ENCODE measurements around the gene SIDT2.

Gene SIDT2

DNA sequence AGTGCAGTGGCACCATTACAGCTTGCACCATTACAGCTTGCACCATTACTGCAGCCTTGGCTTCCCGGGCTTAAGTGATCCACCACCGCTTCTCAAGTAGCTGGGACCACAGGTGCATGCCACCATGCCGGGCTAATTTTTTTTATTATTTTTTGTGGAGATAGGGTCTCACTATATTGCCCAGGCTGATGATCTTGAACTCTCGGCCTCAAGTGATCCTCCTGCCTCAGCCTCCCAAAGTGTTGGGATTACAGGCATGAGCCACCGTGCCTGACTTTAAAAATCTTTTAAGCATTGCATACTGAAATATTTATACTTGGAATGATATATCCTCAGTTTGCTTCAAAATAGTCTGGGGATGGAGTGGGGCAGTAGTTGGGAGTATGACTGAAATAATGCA lies 24.1 kb upstream of the SIDT2 start:
- no peak overlapping the region for H3K4me3 ChIP-seq (ENCODE audit: low read depth, low read length)
- DNase-seq (ENCODE audit: low read depth) = no peak
- TF ChIP-seq POLR2A (IDR thresholded peaks at IDR 0.05; ENCODE audit: extremely low read depth, insufficient read length) (no peak), MYC (IDR thresholded peaks at IDR 0.05; ENCODE audit: low read depth, low read length) (no peak)
- TF ChIP-seq, protein P1, sequence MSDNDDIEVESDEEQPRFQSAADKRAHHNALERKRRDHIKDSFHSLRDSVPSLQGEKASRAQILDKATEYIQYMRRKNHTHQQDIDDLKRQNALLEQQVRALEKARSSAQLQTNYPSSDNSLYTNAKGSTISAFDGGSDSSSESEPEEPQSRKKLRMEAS (IDR thresholded peaks at IDR 0.05; ENCODE audit: low read depth, low read length) = no peak
- TF ChIP-seq, protein P2, sequence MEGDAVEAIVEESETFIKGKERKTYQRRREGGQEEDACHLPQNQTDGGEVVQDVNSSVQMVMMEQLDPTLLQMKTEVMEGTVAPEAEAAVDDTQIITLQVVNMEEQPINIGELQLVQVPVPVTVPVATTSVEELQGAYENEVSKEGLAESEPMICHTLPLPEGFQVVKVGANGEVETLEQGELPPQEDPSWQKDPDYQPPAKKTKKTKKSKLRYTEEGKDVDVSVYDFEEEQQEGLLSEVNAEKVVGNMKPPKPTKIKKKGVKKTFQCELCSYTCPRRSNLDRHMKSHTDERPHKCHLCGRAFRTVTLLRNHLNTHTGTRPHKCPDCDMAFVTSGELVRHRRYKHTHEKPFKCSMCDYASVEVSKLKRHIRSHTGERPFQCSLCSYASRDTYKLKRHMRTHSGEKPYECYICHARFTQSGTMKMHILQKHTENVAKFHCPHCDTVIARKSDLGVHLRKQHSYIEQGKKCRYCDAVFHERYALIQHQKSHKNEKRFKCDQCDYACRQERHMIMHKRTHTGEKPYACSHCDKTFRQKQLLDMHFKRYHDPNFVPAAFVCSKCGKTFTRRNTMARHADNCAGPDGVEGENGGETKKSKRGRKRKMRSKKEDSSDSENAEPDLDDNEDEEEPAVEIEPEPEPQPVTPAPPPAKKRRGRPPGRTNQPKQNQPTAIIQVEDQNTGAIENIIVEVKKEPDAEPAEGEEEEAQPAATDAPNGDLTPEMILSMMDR (IDR thresholded peaks at IDR 0.05; ENCODE audit: low read depth, low read length) = no peak

DNA sequence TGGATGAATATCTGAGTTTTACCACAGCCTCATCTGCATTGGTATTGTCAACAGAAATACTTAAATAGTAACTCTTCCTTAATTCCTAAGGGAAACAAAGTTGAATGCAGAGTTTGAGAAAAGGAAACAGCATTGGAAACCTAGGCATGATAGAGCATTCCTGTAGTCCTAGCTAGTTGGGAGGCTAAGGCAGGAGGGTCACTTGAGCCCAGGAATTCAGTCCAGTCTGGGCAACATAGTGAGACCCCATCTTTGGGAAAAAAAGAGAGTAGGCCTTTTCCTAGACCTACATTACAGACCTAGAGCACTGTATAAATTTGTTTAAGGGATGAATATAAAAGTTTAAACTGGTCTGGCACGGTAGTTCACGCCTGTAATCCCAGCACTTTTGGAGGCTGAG lies 21.0 kb upstream of the SIDT2 start:
- DNase-seq (ENCODE audit: low read depth) = no peak
- TF ChIP-seq, protein P2 (IDR thresholded peaks at IDR 0.05; ENCODE audit: low read depth, low read length) = no peak
- no peak for TF ChIP-seq POLR2A (IDR thresholded peaks at IDR 0.05; ENCODE audit: extremely low read depth, insufficient read length)
- no peak overlapping the region for H3K4me3 ChIP-seq (ENCODE audit: low read depth, low read length)

DNA sequence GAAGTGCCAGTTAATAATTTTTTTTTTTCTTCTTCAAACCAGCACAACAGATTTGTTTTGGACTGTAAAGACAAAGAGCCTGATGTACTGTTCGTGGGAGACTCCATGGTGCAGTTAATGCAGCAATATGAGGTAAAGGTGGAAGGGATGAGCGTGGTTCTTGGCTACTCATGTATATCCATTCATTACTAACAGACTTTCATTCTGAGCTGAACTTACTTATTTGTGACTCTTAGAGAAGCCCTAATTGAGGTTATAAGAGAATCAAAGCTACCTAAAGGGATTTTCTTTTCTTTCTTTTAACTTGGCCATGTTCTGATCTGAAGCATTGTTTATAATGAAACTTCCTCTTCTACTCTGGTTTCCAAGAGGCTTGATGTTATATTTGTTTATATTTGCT lies 18.7 kb upstream of the SIDT2 start:
- TF ChIP-seq MYC (IDR thresholded peaks at IDR 0.05; ENCODE audit: low read depth, low read length) (no peak), POLR2A (IDR thresholded peaks at IDR 0.05; ENCODE audit: extremely low read depth, insufficient read length) (no peak)
- TF ChIP-seq, protein P2 (IDR thresholded peaks at IDR 0.05; ENCODE audit: low read depth, low read length) = no peak
- TF ChIP-seq, protein P1 (IDR thresholded peaks at IDR 0.05; ENCODE audit: low read depth, low read length) = no peak
- no peak overlapping the region for H3K4me3 ChIP-seq (ENCODE audit: low read depth, low read length)

DNA sequence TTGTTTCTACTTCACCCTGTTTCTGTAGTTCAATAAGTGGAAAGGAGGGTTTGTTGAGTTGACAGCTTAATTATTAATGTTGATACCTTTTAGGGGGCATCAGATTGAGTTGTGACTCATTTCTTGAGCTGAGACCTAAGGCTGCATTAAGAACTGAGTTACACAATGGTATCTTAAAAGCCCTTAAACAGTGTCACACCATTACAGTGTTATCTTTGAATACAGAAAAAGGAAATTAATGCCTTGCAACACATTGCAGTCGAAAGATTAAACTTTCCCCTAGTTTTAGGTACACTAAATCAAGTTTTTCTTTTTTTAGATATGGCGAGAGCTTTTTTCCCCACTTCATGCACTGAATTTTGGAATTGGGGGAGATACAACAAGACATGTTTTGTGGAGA lies 17.7 kb upstream of the SIDT2 start:
- no peak for DNase-seq (ENCODE audit: low read depth)
- TF ChIP-seq MYC (IDR thresholded peaks at IDR 0.05; ENCODE audit: low read depth, low read length) = no peak
- no peak for TF ChIP-seq POLR2A (IDR thresholded peaks at IDR 0.05; ENCODE audit: extremely low read depth, insufficient read length)
- TF ChIP-seq, protein P2 (IDR thresholded peaks at IDR 0.05; ENCODE audit: low read depth, low read length) = no peak
- TF ChIP-seq, protein P1 (IDR thresholded peaks at IDR 0.05; ENCODE audit: low read depth, low read length) = no peak
- no peak overlapping the region for H3K4me3 ChIP-seq (ENCODE audit: low read depth, low read length)

More for the DNA sequence above, 18.7 kb upstream of the SIDT2 start:
- DNase-seq (ENCODE audit: low read depth) = no peak

DNA sequence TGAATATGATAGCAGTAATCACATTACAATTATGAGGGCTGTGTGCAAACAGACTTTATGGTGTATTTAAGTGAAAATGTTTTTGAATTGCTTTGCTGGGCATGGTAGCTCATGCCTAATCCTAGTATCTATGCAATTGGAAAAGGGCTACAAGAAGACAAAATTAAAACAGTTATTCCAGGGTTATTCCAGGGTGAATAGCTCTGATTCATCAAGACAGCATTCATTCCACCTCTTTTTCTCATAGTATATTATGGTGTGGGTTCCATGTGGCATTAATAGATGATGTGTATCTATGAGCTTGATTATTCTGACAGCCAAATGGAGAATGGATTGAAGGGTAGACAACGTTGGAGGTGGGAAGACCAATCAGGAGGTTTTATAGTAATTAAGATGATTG lies 12.1 kb upstream of the SIDT2 start:
- DNase-seq (ENCODE audit: low read depth) = no peak
- no peak overlapping the region for H3K4me3 ChIP-seq (ENCODE audit: low read depth, low read length)
- TF ChIP-seq, protein P1 (IDR thresholded peaks at IDR 0.05; ENCODE audit: low read depth, low read length) = no peak
- TF ChIP-seq POLR2A (IDR thresholded peaks at IDR 0.05; ENCODE audit: extremely low read depth, insufficient read length) (no peak), MYC (IDR thresholded peaks at IDR 0.05; ENCODE audit: low read depth, low read length) (no peak)
- TF ChIP-seq, protein P2 (IDR thresholded peaks at IDR 0.05; ENCODE audit: low read depth, low read length) = no peak

DNA sequence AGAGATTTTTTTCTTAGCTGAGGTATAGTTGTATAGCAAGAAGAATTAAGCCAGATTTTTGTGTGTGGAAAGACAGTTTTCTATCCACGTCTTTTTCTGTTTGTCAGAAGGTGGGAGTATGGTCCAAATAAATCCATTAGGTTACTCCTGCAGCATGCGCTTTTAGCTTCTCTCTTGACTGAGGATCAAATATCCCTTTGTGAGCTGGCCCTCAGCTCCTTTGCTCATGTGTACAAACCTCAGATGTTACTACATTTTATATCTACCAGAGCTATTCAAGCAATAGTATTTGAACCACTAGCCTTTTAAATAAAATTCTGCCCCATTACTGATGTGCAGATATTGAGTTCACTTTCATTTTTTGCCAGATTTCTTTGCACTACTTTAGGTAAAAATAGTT lies 8.8 kb upstream of the SIDT2 start:
- no peak overlapping the region for H3K4me3 ChIP-seq (ENCODE audit: low read depth, low read length)
- TF ChIP-seq, protein P2 (IDR thresholded peaks at IDR 0.05; ENCODE audit: low read depth, low read length) = no peak
- TF ChIP-seq, protein P1 (IDR thresholded peaks at IDR 0.05; ENCODE audit: low read depth, low read length) = no peak
- TF ChIP-seq POLR2A (IDR thresholded peaks at IDR 0.05; ENCODE audit: extremely low read depth, insufficient read length) (no peak), MYC (IDR thresholded peaks at IDR 0.05; ENCODE audit: low read depth, low read length) (no peak)
- no peak for DNase-seq (ENCODE audit: low read depth)
